Mesodermal cell (in vitro differentiated cells): ENCODE data around the gene HAT1.

ENCODE experiments used
- H3K27ac ChIP-seq: 2 replicates; pipeline ENCODE4 v1.7.0; 2013; ENCODE audit warnings: mild to moderate bottlenecking, low read depth, low read length, moderate library complexity; ENCODE audit not compliant: severe bottlenecking
- H3K36me3 ChIP-seq: 2 replicates; pipeline ENCODE4 v1.7.1; 2013; ENCODE audit warnings: mild to moderate bottlenecking, low read length, moderate library complexity; ENCODE audit not compliant: control insufficient read depth, insufficient read depth
- H3K4me1 ChIP-seq: one replicate; pipeline ENCODE4 v1.7.1; 2013; ENCODE audit warnings: mild to moderate bottlenecking, low read length; ENCODE audit not compliant: insufficient read depth, control insufficient read depth, poor library complexity, severe bottlenecking
- H3K4me3 ChIP-seq: 2 replicates; pipeline ENCODE4 v1.7.0; 2013; ENCODE audit warnings: low read length, control low read depth, mild to moderate bottlenecking; ENCODE audit not compliant: insufficient read depth, poor library complexity, severe bottlenecking; ENCODE audit errors: extremely low read depth
- H3K9me3 ChIP-seq: 2 replicates; pipeline ENCODE4 v1.7.1; 2013; ENCODE audit warnings: mild to moderate bottlenecking, low read length, moderate library complexity; ENCODE audit not compliant: control insufficient read depth
- WGBS, 2 experiments: methylation state at CpG; one replicate each; pipeline ENCODE4 v1.1.5; 2013; ENCODE audit warnings: missing lambda C conversion rate in 2 of 2; ENCODE audit not compliant: insufficient coverage in 2 of 2; 5-methylcytosine and 5-hydroxymethylcytosine counted together

HAT1 gene

DNA sequence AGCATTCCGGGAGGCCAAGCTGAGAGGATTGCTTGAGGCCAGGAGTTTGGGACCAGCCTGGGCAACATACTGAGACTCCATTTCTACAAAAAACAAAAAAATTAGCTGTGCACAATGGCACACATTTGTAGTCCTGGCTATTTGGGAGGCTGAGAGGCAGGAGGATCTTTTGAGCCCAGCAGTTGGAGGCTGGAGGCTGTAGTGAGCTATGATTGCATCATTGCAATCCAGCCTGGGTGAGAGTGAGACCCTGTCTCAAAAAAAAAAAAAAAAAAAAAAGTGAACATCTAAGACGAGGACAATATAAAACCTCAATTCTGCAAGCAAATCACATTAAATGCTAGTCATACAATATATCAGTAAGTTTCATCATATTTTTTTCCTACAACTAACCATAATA, 2.8 kb upstream of the HAT1 start:
- Histone ChIP-seq H3K36me3 (no peaks in the 10 kb centered on the region), H3K4me3 (no peak overlapping the region), H3K4me1 (peaks cover 3% of the 10 kb centered on the region), H3K9me3 (no peaks in the 10 kb centered on the region), H3K27ac (no peak overlapping the region)
- 100% methylated on average over 1 of the region's 2 CpGs; no CpG with 5 or more reads in 1 of the 2 experiments for WGBS, 2 experiments

DNA sequence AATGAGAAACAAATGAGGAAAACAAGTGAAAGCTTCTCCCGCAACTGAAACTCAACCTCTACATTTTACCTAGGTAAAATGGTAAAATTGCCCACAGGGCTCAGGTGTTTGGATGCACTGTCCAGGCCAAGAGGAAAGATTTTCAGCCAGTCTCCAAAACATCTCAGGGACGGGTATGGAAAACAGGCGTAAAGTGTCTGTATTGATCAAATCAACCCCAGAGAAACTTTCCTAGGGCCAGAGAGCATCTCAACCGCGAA, 361 bp upstream of the HAT1 start:
- Histone ChIP-seq H3K36me3 (peaks cover 14% of the 10 kb centered on the region), H3K4me1 (peaks cover 3% of the 10 kb centered on the region), H3K9me3 (no peaks in the 10 kb centered on the region), H3K27ac (peak overlapping the region; percentile 57), H3K4me3 (peak overlapping the region; percentile 72)
- WGBS, 2 experiments, result 14 to 15% methylated on average over 3 to 4 of the region's 5 CpGs

DNA sequence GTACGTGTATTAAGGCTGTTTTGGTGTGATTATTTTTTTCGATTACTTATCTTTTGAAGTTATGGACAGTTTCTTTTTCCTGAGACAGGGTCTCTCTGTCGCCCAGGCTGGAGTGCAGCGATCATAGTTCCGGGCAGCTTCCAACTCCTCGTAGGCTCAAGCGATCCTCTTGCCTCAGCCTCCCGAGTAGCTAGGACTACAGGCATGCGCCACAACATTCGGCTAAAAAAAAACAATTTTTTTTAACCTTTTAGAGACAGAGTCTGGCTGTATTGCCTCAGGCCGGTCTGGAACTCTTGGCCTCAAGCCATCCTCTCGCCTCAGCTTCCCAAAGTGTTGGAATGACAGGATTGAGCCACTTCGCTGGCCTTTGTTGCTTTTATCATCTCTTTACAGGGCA, 945 bp downstream of the HAT1 start:
- Histone ChIP-seq H3K4me1 (peaks cover 3% of the 10 kb centered on the region), H3K4me3 (peak overlapping the region; percentile 72)
- 38 to 58% methylated on average over 10 to 12 of the region's 13 CpGs for WGBS, 2 experiments

DNA sequence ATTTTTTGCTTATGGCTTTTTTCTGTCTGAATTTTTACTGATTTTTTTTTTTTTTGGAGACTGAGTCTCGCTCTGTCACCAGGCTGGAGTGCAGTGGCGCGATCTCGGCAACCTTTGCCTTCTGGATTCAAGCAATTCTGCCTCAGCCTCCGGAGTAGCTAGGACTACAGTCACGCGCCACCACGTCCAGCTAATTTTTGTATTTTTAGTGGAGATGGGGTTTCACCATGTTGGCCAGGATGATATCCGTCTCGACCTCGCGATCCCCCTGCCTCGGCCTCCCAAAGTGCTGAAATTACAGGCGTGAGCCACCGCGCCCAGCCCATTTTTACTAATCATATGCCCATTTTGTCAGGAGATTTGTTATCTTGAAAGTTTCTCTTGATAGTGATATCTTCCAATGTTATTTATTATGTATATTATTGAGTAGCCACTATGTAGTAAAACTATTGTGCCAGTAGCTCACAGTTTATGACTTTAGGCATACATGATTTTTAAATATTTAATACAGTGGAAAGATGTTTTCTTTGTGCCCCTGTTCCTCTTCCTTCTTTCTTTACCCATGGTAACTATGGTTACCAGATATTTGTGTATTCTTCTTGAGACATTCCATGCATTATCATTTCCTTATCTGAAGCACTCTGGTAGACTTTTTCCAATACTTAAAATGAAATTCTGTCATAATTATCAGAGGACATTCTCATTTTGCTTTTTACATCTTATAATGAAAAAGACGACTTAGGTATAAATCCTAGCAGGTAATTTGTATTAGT, 2.1 kb downstream of the HAT1 start:
- H3K4me1 ChIP-seq, result peaks cover 3% of the 10 kb centered on the region
- no peak overlapping the region for H3K27ac ChIP-seq
- H3K36me3 ChIP-seq, result peaks cover 33% of the 10 kb centered on the region
- H3K9me3 ChIP-seq, result no peaks in the 10 kb centered on the region
- WGBS, 2 experiments, result 90 to 91% methylated on average over 11 to 14 of the region's 17 CpGs
- H3K4me3 ChIP-seq, result no peak overlapping the region

More for the DNA sequence above, 945 bp downstream of the HAT1 start:
- Histone ChIP-seq H3K27ac (peak overlapping the region; percentile 89), H3K9me3 (no peaks in the 10 kb centered on the region), H3K36me3 (peaks cover 27% of the 10 kb centered on the region)

DNA sequence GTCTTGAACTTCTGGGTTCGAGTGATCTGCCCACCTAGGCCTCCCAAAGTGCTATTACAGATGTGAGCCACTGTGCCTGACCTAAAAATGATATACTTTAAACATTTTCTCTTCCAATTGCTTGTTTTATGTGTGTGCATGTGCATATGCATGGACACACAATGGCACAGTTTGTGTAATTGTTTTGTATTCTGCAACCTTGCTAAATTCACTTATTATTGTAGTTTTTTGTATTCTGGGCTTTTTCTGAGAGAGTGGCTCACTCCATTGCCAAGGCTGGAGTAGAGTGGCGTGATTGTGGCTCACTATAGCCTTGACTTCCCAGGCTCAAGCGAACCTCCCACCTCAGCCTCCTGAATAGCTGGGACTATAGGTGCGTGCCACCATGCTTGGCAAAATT, 8.1 kb downstream of the HAT1 start:
- Histone ChIP-seq H3K4me3 (no peak overlapping the region), H3K4me1 (no peaks in the 10 kb centered on the region), H3K9me3 (no peaks in the 10 kb centered on the region), H3K27ac (no peak overlapping the region), H3K36me3 (peaks cover 52% of the 10 kb centered on the region)
- 91 to 100% methylated on average over 4 of the region's 4 CpGs for WGBS, 2 experiments

DNA sequence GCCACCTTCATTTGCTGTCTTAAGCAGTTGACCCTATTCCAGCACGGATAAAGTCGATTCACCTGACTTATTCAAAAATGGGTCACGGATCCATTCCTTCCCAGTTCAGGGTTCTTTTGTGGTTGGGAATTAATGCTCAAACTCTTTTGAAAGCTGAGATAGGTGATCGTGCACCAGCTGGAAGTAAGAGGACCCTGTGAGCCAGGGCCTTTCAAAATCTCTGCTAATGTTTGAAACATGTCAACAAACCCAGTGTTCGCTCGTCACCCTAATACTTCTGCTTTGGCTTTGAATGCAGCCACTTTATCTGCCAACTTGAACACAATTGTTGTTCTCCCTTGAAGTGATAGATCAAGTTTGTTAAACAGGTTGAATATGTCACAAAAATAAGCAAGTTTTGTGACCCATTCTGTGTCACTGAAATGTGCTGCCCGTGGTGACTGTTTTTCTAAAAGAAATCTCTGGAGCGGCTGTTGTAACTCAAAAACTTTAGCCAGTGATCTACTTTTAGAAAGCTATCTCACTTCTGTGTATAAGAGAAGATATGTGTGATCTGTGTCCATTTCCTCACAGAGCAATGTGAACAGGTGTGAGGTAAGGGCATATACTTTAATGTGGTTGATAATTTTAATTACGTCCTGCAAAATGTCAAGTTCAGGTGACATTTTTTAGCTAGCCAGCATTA, 16.9 kb downstream of the HAT1 start:
- WGBS, 2 experiments, result 93 to 100% methylated on average over 6 to 8 of the region's 9 CpGs
- Histone ChIP-seq H3K27ac (no peak overlapping the region), H3K36me3 (peaks cover 41% of the 10 kb centered on the region), H3K9me3 (peaks cover 4% of the 10 kb centered on the region), H3K4me3 (no peak overlapping the region), H3K4me1 (no peaks in the 10 kb centered on the region)

DNA sequence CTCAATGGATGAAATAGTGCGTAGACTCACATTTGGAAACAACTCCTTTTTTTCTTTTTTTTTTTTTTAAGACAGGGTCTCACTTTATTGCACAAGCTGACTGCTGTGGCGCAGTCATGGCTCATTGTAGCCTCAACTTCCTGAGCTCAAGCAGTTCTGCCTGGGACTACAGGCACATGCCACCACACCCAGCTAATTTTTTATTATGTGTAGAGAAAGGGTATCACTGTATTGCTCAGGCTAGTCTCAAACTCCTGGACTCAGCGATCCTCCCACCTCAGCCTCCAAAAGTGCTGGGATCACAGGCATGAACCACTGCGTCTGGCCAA, 17.4 kb downstream of the HAT1 start:
- H3K9me3 ChIP-seq, result peaks cover 4% of the 10 kb centered on the region
- no peak overlapping the region for H3K4me3 ChIP-seq
- H3K36me3 ChIP-seq, result peaks cover 36% of the 10 kb centered on the region
- no peak overlapping the region for H3K27ac ChIP-seq
- 96 to 100% methylated on average over 2 to 3 of the region's 4 CpGs for WGBS, 2 experiments
- no peaks in the 10 kb centered on the region for H3K4me1 ChIP-seq

DNA sequence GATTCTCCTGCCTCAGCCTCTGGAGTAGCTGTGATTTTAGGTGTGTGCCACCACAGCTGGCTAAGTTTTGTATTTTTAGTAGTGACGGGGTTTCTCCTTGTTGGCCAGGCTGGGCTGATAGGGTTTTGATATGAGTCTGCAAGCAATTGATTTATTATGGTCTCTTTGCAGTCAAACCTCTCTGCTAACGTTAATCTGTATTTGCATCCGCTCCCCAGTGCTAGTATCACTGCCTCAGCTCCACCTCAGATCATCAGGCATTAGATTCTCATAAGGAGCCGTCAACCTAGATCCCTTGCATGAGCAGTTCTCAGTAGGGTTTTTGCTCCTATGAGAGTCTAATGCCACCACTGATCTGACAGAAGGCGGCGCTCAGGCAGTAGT, 19.0 kb downstream of the HAT1 start:
- Histone ChIP-seq H3K9me3 (peaks cover 4% of the 10 kb centered on the region), H3K36me3 (peaks cover 36% of the 10 kb centered on the region), H3K4me1 (no peaks in the 10 kb centered on the region), H3K4me3 (no peak overlapping the region), H3K27ac (no peak overlapping the region)
- 92 to 100% methylated on average over 2 to 4 of the region's 6 CpGs for WGBS, 2 experiments

DNA sequence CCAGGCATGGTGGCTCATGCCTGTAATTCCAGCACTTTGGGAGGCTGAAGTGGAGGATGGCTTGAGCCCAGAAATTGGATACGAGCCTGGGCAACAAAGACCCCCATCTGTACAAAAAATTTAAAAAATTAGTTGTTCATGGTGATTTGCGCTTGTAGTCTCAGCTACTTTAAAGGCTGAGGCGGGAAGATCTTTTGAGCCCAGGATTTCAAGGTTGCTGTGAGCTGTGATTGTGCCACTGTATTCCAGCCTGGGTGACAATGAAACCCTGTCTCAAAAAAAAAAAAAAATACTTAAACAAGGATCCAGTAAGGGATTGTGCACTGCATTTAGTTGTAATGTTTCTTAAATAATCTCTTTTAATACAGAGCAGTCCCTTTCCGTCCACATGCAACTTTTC, 21.6 kb downstream of the HAT1 start:
- Histone ChIP-seq H3K36me3 (peaks cover 47% of the 10 kb centered on the region), H3K4me3 (no peak overlapping the region), H3K9me3 (peaks cover 4% of the 10 kb centered on the region), H3K27ac (no peak overlapping the region), H3K4me1 (no peaks in the 10 kb centered on the region)
- 94 to 100% methylated on average over 1 to 2 of the region's 4 CpGs for WGBS, 2 experiments

DNA sequence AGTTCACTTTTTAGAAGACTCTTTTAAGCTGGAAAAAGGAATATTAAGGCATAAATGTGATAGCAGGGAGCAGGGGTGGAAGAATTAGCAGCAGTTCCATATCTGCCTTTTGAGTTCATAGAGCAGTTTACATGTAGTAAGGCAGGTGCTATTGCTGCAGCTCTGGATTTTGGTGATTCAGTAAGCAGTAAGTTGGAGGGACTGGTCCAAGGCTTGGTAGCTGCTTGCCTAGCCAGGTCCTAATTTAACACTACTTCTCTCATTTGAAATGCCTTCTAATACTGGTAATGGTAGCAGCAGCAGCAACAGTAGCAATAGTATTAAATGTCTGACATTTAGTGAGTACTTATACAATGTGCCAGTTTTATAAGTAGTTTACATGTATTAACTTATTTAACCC, 30.0 kb downstream of the HAT1 start:
- Histone ChIP-seq H3K36me3 (peaks cover 39% of the 10 kb centered on the region), H3K27ac (no peak overlapping the region), H3K4me3 (no peak overlapping the region), H3K4me1 (peaks cover 7% of the 10 kb centered on the region), H3K9me3 (no peaks in the 10 kb centered on the region)

DNA sequence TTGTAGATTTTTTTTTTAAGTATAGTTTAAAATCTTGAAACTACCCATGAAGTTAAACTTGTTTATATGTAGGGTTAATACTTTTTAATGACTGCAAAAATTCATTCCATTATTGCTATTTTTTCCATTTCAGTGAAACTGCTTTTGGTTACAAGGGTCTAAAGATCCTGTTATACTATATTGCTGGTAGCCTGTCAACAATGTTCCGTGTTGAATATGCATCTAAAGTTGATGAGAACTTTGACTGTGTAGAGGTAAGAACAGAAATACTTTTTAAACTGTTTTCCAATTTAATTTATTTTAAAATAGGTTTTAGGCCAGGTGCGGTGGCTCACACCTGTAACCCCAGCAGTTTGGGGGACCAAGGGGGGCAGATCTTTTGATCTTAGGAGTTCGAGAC, 30.5 kb downstream of the HAT1 start:
- H3K9me3 ChIP-seq, result no peaks in the 10 kb centered on the region
- H3K4me1 ChIP-seq, result peaks cover 7% of the 10 kb centered on the region
- no peak overlapping the region for H3K4me3 ChIP-seq
- WGBS, 2 experiments, result 100% methylated on average over 1 of the region's 3 CpGs; no CpG with 5 or more reads in 1 of the 2 experiments
- H3K36me3 ChIP-seq, result peaks cover 34% of the 10 kb centered on the region
- H3K27ac ChIP-seq, result no peak overlapping the region
